KMS-11 (cell line): ENCODE measurements around the gene VENTX.

Source experiments
- H2AFZ ChIP-seq: fragments of 200-600 bp; sonication (generic); 2 replicates; pipeline ENCODE4 v1.6.1; 2016; ENCODE audit warnings: antibody characterized with exemption, mixed run types, low read depth
- H3K27ac ChIP-seq: fragments of 200-600 bp; sonication (generic); 2 replicates; pipeline ENCODE4 v1.6.1; 2016; ENCODE audit warnings: mild to moderate bottlenecking, mixed run types
- H3K27me3 ChIP-seq: fragments of 200-600 bp; sonication (generic); 2 replicates; pipeline ENCODE4 v1.6.1; 2017; ENCODE audit warnings: mild to moderate bottlenecking, low read depth, mixed run types, moderate library complexity; ENCODE audit not compliant: insufficient read depth
- H3K36me3 ChIP-seq: fragments of 200-600 bp; sonication (generic); 2 replicates; pipeline ENCODE4 v1.6.1; 2017; ENCODE audit warnings: mild to moderate bottlenecking, mixed run types; ENCODE audit not compliant: insufficient read depth
- H3K4me1 ChIP-seq: fragments of 200-600 bp; sonication (generic); 2 replicates; pipeline ENCODE4 v1.6.1; 2016; ENCODE audit warnings: mild to moderate bottlenecking, low read depth, mixed run types; ENCODE audit not compliant: poor library complexity, severe bottlenecking
- H3K4me2 ChIP-seq: fragments of 200-600 bp; sonication (generic); 2 replicates; pipeline ENCODE4 v1.7.0; 2016; ENCODE audit warnings: mild to moderate bottlenecking, mixed run types
- H3K4me3 ChIP-seq: fragments of 200-600 bp; sonication (generic); IDR thresholded peaks from 2 replicates; pipeline ENCODE4 v1.6.1; 2017; ENCODE audit warnings: low read depth, low read length, mixed read lengths; ENCODE audit not compliant: insufficient read depth
- H3K79me2 ChIP-seq: fragments of 200-600 bp; sonication (generic); 2 replicates; pipeline ENCODE4 v1.6.1; 2016; ENCODE audit warnings: low read depth, mixed run types; ENCODE audit not compliant: insufficient read depth
- H3K9ac ChIP-seq: fragments of 200-600 bp; sonication (generic); 2 replicates; pipeline ENCODE4 v1.6.1; 2016; ENCODE audit warnings: mild to moderate bottlenecking, mixed run types
- H4K20me1 ChIP-seq: fragments of 200-600 bp; sonication (generic); 2 replicates; pipeline ENCODE4 v1.6.1; 2016; ENCODE audit warnings: mild to moderate bottlenecking, mixed run types; ENCODE audit not compliant: insufficient read depth
- TF ChIP-seq, protein P1 (sequence below): fragments of 200-600 bp; sonication (generic); conservative IDR thresholded peaks from 2 replicates; pipeline ENCODE4 v1.6.1; 2017; ENCODE audit warnings: low read depth, mild to moderate bottlenecking, antibody characterized with exemption, low read length, moderate library complexity, mixed read lengths

Gene VENTX

DNA sequence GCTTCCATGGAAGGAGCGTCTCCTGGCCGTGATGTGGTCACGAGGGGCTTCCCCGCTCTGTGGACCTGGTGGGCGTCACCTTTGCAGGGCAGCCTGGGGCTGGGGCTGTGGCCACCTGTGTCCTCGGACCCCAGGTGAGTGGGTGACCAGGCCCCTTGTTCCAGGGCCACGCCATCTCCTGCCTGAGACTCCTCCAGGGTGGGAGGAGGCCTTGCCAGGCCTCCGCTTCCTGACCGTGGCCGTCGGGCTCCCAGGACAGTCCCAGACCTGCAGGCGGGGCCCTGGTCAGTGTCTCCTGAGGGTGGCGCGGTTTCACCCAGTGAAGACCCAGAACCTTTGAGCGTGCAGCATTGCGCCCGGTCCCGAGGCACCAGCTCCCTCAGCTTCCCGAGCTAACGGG is 28.0 kb upstream of the VENTX start:
- Histone ChIP-seq H3K27me3 (peaks cover 31% of the 10 kb centered on the region), H2AFZ (no peak overlapping the region), H3K4me2 (no peak overlapping the region), H4K20me1 (no peaks in the 10 kb centered on the region), H3K4me1 (no peaks in the 10 kb centered on the region), H3K4me3 (no peak overlapping the region), H3K36me3 (no peaks in the 10 kb centered on the region), H3K9ac (no peak overlapping the region), H3K79me2 (no peaks in the 10 kb centered on the region), H3K27ac (no peak overlapping the region)
- TF ChIP-seq, protein P1, sequence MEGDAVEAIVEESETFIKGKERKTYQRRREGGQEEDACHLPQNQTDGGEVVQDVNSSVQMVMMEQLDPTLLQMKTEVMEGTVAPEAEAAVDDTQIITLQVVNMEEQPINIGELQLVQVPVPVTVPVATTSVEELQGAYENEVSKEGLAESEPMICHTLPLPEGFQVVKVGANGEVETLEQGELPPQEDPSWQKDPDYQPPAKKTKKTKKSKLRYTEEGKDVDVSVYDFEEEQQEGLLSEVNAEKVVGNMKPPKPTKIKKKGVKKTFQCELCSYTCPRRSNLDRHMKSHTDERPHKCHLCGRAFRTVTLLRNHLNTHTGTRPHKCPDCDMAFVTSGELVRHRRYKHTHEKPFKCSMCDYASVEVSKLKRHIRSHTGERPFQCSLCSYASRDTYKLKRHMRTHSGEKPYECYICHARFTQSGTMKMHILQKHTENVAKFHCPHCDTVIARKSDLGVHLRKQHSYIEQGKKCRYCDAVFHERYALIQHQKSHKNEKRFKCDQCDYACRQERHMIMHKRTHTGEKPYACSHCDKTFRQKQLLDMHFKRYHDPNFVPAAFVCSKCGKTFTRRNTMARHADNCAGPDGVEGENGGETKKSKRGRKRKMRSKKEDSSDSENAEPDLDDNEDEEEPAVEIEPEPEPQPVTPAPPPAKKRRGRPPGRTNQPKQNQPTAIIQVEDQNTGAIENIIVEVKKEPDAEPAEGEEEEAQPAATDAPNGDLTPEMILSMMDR = no peak

DNA sequence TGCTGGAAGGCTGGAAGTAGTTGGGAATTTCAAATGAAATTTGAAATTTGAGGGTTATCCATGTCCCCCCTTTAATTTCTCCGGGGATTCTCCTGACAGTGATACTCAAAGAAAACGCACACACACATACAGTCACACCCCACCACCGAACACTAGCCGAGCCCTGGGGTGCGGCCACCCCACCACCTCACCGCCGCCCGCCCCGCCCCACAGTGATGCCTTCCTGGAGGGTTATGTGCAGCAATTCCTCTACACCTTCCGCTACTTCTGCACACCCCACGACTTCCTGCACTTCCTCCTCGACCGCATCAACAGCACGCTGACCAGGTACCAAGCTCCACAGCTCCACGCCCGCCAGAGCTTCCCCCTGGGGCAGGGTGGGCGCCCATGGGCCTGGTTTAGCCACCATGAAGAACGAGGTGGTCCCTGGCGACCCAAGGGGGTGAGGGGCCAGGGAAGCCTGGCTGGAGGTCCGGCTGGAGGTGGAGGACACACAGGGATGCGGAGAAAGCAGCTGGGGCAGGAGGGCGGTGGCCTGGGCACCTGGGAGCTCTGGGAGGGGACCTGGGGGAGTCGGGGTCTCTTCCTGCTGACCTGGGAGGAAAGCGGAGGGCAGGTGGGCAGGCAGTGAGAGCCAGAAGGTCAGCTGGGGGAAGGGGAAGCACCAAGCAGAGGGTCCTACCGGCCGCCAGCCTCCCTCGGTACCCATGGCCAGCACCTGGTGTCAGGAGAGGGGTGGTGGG is 27.1 kb upstream of the VENTX start:
- Histone ChIP-seq H3K9ac (no peak overlapping the region), H4K20me1 (no peaks in the 10 kb centered on the region), H3K36me3 (no peaks in the 10 kb centered on the region), H3K4me3 (no peak overlapping the region), H3K27ac (no peak overlapping the region), H3K4me1 (no peaks in the 10 kb centered on the region), H2AFZ (no peak overlapping the region), H3K79me2 (no peaks in the 10 kb centered on the region), H3K4me2 (no peak overlapping the region), H3K27me3 (peaks cover 24% of the 10 kb centered on the region; the same call in 1 of the 2 replicates)
- TF ChIP-seq, protein P1 = no peak

GRCh38 chr10:133211141-133211830 is 26.4 kb upstream of the VENTX start:
- Histone ChIP-seq H4K20me1 (no peaks in the 10 kb centered on the region), H3K9ac (no peak overlapping the region), H2AFZ (no peak overlapping the region), H3K4me2 (no peak overlapping the region), H3K27me3 (peaks cover 21% of the 10 kb centered on the region), H3K79me2 (no peaks in the 10 kb centered on the region), H3K36me3 (no peaks in the 10 kb centered on the region), H3K4me1 (no peaks in the 10 kb centered on the region), H3K27ac (no peak overlapping the region), H3K4me3 (no peak overlapping the region)
- TF ChIP-seq, protein P1 = no peak

GRCh38 chr10:133211959-133212852 is 25.4 kb upstream of the VENTX start:
- Histone ChIP-seq H3K79me2 (no peaks in the 10 kb centered on the region), H3K9ac (no peak overlapping the region), H3K27ac (no peak overlapping the region), H3K27me3 (peaks cover 17% of the 10 kb centered on the region), H3K4me3 (no peak overlapping the region), H3K4me1 (no peaks in the 10 kb centered on the region), H3K36me3 (no peaks in the 10 kb centered on the region), H3K4me2 (no peak overlapping the region), H2AFZ (no peak overlapping the region), H4K20me1 (no peaks in the 10 kb centered on the region)
- TF ChIP-seq, protein P1 = no peak
